ENCODE measurements around the gene IQGAP2. TPM values are rescaled to one million over a fixed set of nuclear protein-coding genes. Genes with fewer than 3 reads are reported as not detected.

The IQGAP2 gene
- total RNA-seq, 3 donors from 2014 or later (not counting 1 experiment from before 2014, with no cell fraction given), result 172 to 218 (median 207) TPM

GRCh38 chr5:76724871-76725270 is 321.8 kb downstream of the IQGAP2 start:
- no peak for DNase-seq
- peaks cover under 1% of the 10 kb centered on the region for H3K36me3 ChIP-seq (ENCODE audit: control insufficient read depth, insufficient read depth, low read length)
- H3K4me1 ChIP-seq (ENCODE audit: control insufficient read depth, insufficient read depth, low read length), result peaks cover 14% of the 10 kb centered on the region
- Mint-ChIP-seq H3K36me3 (peaks cover 7% of the 10 kb centered on the region), H3K4me1 (peaks cover 49 to 81% of the 10 kb centered on the region in 2 donors), H3K9me3 (peaks cover 0 to 3% of the 10 kb centered on the region in 2 donors), H3K4me3 (peak overlapping the region; percentile 7), H3K27me3 (ENCODE audit: low read depth in 2 of 2) (no peaks in the 10 kb centered on the region), H3K27ac (peak overlapping the region; percentile 74 to 88)
- intact Hi-C loops (cut with micrococcal nuclease), result no loop called here
- peaks cover 4% of the 10 kb centered on the region for H3K9me3 ChIP-seq (ENCODE audit: control insufficient read depth, insufficient read depth, low read length)
- no peak overlapping the region for H3K27ac ChIP-seq (ENCODE audit: low read length)
- 79% methylated on average over 4 of the region's 4 CpGs for WGBS (ENCODE audit: insufficient coverage)
- no peak for ATAC-seq
- TF ChIP-seq, protein P1, sequence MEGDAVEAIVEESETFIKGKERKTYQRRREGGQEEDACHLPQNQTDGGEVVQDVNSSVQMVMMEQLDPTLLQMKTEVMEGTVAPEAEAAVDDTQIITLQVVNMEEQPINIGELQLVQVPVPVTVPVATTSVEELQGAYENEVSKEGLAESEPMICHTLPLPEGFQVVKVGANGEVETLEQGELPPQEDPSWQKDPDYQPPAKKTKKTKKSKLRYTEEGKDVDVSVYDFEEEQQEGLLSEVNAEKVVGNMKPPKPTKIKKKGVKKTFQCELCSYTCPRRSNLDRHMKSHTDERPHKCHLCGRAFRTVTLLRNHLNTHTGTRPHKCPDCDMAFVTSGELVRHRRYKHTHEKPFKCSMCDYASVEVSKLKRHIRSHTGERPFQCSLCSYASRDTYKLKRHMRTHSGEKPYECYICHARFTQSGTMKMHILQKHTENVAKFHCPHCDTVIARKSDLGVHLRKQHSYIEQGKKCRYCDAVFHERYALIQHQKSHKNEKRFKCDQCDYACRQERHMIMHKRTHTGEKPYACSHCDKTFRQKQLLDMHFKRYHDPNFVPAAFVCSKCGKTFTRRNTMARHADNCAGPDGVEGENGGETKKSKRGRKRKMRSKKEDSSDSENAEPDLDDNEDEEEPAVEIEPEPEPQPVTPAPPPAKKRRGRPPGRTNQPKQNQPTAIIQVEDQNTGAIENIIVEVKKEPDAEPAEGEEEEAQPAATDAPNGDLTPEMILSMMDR (IDR thresholded peaks at IDR 0.05), result no peak
- no peaks in the 10 kb centered on the region for H3K27me3 ChIP-seq (ENCODE audit: control insufficient read depth, insufficient read depth, low read length)
- no peak overlapping the region for H3K4me3 ChIP-seq (ENCODE audit: low read length)

DNA sequence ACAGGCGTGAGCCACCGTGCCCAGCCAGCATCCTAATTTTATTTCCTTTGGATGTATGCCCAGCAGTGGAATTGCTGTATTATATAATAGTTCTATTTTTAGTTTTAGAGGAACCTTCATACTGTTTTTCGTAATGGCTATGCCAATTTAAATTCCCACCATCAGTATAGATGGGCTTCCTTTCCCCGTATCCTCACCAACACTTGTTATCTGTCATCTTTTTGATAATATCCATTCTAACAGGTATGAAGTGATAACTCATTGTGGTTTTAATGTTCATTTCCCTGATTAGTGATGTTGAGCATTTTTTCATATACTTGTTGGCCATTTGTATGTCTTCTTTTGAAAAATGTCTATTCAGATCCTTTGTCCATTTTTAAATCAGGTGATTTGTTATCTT is 325.9 kb downstream of the IQGAP2 start:
- H3K27ac Mint-ChIP-seq, result peak overlapping the region; percentile 63 to 76
- no peaks in the 10 kb centered on the region for H3K27me3 Mint-ChIP-seq (ENCODE audit: low read depth in 2 of 2)
- peaks cover 63 to 74% of the 10 kb centered on the region in 2 donors for H3K4me1 Mint-ChIP-seq

GRCh38 chr5:76729373-76730290 is 326.5 kb downstream of the IQGAP2 start:
- Mint-ChIP-seq H3K27ac (peak overlapping the region; percentile 63 to 76), H3K9me3 (peaks cover 0 to 6% of the 10 kb centered on the region in 2 donors)
- intact Hi-C loops (cut with micrococcal nuclease), result loop anchor here (10.0 kb wide), 1 partner anchor 1395 kb away; the partner anchor contains the start of gene HMGCR

More for the DNA sequence above, 325.9 kb downstream of the IQGAP2 start:
- no peak overlapping the region for H3K27ac ChIP-seq (ENCODE audit: low read length)
- intact Hi-C loops (cut with micrococcal nuclease), result no loop called here
- H3K9me3 ChIP-seq (ENCODE audit: control insufficient read depth, insufficient read depth, low read length), result peaks cover 10% of the 10 kb centered on the region
- Mint-ChIP-seq H3K9me3 (peaks cover 0 to 6% of the 10 kb centered on the region in 2 donors), H3K4me3 (no peak overlapping the region), H3K36me3 (peaks cover 30% of the 10 kb centered on the region)
- ATAC-seq (no peak), DNase-seq (no peak)
- TF ChIP-seq, protein P1 (IDR thresholded peaks at IDR 0.05), result no peak
- peaks cover 14% of the 10 kb centered on the region for H3K36me3 ChIP-seq (ENCODE audit: control insufficient read depth, insufficient read depth, low read length)
- H3K4me3 ChIP-seq (ENCODE audit: low read length), result no peak overlapping the region
- H3K27me3 ChIP-seq (ENCODE audit: control insufficient read depth, insufficient read depth, low read length), result no peaks in the 10 kb centered on the region
- H3K4me1 ChIP-seq (ENCODE audit: control insufficient read depth, insufficient read depth, low read length), result peaks cover 8% of the 10 kb centered on the region
- 90% methylated on average over 2 of the region's 4 CpGs for WGBS (ENCODE audit: insufficient coverage)

More at GRCh38 chr5:76729373-76730290, 326.5 kb downstream of the IQGAP2 start:
- Histone ChIP-seq H3K4me3 (ENCODE audit: low read length) (no peak overlapping the region), H3K36me3 (ENCODE audit: control insufficient read depth, insufficient read depth, low read length) (peaks cover 14% of the 10 kb centered on the region), H3K27me3 (ENCODE audit: control insufficient read depth, insufficient read depth, low read length) (no peaks in the 10 kb centered on the region), H3K27ac (ENCODE audit: low read length) (no peak overlapping the region), H3K9me3 (ENCODE audit: control insufficient read depth, insufficient read depth, low read length) (peaks cover 10% of the 10 kb centered on the region), H3K4me1 (ENCODE audit: control insufficient read depth, insufficient read depth, low read length) (peaks cover 13% of the 10 kb centered on the region)
- Mint-ChIP-seq H3K4me1 (peaks cover 59 to 69% of the 10 kb centered on the region in 2 donors), H3K4me3 (no peak overlapping the region), H3K36me3 (peaks cover 30% of the 10 kb centered on the region), H3K27me3 (ENCODE audit: low read depth in 2 of 2) (no peaks in the 10 kb centered on the region)
- TF ChIP-seq, protein P1 (IDR thresholded peaks at IDR 0.05), result no peak
- DNase-seq (no peak), ATAC-seq (no peak)
- 100% methylated on average over 3 of the region's 5 CpGs for WGBS (ENCODE audit: insufficient coverage)
